ENCODE measurements around the gene KLK12.

Gene KLK12

DNA sequence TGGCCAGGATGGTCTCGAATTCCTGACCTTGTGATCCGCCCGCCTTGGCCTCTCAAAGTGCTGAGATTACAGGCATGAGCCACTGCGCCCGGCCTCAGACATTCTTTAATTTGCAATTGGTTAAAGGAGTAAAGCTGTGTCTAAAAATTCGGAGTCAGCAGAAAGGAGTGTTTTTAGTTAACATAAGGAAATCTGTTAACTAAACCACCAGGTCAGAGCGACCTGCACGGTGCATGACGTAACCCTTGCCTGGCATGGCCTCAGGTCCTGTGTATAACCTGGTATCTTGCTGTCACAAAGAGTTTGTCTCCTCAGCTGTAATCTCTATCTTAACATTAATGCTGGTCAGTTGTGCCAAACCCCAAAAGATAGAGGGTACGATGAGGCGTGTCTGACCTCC is 9.5 kb upstream of the KLK12 start:
- no peak for DNase-seq

DNA sequence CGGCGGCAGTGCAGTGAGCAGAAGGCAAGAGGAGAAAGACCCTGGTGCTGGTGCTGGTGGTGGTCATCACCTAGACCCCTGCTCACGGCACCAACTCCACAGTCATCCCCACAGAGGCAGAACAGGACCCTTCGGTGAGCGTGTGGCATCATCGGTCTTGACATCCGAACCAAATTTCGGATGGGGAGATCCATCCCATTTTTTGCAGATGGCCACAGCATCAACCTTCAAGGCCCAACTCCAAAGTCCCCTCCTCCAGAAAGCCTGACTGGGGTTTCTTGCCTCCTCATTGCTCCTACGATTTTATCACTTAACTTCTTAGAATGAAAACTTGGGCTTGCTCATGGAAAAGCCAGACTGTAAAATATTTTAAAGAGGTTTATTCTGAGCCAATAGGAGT is 8.7 kb upstream of the KLK12 start:
- DNase-seq: no peak

DNA sequence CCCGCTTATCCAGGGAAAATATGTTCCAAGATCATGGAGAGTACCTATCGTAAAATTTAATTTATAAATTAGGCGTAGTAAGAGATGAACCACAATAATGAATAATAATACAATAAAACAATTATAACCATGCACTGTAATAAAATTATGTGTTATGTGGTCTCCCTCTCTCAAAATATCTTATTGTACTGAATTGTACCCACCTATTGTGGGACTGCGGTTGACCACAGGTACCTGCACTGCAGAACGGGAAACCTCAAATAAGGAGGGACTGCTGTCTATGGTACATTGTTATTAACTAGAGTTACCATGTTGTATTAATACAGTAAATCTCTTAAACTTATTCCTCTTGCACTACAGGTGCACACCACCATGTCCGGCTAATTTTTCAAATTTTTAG is 5.3 kb upstream of the KLK12 start:
- no peak for DNase-seq

DNA sequence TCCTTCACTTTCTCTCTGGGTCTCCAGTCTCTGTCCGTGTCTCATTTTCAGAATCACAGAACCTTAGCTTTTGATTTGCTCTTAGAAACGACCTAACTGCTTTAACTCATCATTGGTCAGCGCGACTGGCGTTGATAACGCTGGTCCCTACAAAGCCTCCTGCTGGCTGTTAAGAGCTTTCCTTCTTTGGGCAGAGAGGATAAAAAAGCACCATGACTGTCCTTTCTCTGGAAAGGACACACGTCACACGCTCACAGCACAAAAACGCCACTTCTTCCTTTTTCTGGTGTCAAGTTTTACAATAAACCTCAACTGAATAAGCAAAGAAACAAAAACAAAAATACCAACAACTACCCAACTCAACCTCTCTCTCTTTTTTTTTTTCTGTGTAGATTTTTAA is 1.7 kb upstream of the KLK12 start:
- DNase-seq: no peak

DNA sequence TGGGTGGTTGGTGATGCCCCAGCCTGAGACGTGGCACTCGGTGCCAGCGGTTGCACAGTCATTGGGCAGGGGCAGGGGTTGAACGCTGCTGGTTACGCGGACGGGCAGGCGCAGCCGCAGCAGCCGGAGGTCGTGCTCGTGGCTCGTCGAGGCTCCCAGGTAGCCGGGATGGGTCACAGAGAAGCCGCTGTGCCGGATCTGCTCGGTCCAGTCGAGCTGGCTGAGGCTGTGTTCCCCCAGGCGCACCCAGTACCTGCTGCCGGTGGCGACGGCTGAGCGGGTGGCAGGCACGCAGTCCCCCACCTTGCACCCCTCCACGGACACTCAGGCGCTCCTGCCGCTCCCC is 2.9 kb downstream of the KLK12 start:
- DNase-seq: no peak

DNA sequence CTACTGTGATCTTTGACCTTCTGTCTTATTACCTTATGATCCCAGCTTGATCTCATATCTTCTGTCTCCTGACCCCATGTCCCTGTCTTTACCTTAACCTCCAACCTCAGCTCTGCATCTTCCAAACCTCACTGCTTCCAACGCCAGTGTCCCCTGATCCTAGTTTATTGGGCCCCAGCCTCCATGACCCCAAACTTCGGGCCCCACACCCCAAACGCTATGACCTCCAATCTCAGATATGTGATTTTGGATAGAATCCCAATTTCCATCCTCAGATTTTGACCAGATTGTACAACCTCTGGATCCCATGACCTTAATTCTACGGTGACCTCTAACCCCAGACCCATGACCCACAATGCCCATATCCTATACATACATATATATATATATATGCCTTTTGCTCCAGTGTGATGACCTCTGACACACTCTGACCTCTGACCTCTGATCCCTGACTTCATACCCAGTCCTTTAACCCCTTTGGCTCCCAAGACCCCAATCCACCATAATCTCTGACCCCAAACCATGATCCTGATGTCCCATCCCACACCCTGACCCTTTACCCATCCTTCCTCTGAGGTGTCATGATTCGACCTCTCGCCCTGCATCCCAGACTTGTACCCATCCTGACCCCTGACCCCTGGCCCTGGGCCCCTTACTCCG is 3.5 kb downstream of the KLK12 start:
- no peak for DNase-seq

DNA sequence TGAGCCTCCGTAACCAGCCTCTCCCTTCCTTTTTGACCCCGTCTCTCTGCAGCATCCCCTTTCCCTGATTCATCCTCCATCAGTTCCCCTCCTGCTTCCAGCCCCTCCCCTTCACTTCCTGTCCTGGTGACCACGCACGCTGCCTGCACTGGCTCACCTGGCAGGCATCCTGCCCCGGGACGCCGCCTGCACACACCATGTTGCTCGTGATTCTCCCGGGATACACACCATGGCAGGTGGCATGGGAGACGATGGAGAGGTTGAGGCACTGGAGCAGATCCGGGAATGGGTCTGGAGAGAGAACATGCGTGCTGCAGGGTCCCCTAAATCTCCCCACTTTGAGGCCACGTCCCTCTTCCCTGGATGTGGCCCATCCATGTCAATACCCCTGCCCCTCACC is 4.2 kb downstream of the KLK12 start:
- no peak for DNase-seq

DNA sequence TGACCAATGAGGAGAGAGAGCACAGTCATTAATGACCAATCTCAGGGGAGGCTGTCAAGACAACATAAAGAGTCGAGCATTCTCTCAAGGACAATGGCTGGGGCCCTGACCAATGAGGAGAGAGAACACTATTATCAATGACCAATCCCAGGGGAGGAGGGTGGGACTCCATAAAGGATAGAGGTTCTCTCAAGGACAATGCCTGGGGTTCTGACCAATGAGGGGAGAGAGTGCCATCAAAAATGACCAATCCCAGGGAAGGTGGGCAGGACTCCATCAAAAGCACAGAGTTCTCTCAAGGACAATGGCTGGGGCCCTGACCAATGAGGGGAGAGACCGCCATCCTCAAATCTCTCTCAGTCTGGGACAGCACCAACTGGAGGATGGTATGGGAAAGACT is 5.1 kb downstream of the KLK12 start:
- DNase-seq: peak; percentile 58

DNA sequence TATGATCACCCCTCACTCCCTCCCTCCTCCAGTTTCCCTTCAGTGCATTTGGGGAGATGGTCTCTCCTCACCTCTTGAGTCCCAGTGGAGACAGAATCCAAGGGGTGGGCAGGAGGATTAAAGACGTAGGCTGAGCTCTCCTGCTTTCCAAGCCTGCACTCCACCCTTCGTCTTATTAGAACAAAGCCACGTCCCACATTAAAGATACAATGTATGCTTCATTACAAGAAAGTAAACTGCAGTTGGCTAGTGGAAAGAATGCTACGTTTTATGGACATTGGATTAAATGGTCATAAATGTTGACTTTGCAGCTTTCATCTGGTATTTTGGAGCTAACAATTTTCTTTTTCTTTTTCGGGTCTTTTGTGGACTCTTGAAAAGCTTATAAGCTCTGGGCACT is 6.9 kb downstream of the KLK12 start:
- DNase-seq: no peak

DNA sequence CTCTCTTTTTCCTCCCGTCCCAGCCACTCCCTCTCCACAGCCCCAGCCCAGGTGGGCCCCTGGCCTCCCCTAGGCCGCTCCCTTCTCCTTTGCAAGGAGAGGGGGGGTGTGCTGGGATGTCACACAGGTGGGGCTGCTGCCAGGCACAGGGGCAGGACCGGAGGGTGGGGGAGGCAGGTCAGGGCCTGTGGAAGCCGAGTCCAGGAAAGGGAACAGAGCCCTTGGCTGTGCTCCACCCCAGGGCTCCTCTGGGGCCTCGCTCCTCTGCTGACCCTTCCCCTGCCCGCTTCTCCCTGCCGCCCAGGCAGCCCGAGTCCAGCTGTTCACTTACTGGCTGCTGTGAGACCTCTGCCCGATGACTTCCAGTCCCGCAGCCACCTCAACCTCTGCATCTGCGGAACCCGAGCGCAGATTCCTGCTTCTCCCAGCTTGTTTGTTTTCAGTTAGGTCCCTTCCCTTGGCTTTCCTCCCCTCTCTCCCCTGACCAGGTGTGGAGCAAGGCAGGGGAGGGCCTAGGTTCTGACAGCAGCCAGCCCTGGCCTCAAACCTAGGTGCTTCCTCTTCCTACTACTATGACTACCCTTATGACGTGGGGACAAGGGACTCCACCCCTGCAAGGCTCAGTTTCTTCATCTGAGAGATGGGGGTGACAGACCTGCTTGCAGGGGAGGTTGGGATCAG is 7.5 kb downstream of the KLK12 start:
- no peak for DNase-seq

DNA sequence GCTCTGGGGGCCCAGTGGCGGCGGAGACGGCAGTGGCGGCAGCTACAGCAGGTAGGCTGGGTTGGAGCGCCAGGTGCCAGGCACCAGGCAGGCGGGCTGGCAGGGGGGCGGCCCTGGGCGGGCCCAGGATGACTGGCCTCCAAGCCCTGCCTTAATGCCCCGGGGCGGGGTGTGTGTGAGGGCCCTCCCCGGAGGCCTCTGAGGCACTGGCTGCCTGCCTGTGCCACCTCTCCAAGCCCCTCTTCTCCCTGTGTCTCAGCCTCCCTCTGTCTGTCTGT is 8.3 kb downstream of the KLK12 start, which contains the start of gene KLK11:
TSS of gene KLK11 (minus strand) at position 63 of the 278 bp plus-strand sequence. CDS start 985 bp downstream, outside the sequence.
- DNase-seq: peak; percentile 84

DNA sequence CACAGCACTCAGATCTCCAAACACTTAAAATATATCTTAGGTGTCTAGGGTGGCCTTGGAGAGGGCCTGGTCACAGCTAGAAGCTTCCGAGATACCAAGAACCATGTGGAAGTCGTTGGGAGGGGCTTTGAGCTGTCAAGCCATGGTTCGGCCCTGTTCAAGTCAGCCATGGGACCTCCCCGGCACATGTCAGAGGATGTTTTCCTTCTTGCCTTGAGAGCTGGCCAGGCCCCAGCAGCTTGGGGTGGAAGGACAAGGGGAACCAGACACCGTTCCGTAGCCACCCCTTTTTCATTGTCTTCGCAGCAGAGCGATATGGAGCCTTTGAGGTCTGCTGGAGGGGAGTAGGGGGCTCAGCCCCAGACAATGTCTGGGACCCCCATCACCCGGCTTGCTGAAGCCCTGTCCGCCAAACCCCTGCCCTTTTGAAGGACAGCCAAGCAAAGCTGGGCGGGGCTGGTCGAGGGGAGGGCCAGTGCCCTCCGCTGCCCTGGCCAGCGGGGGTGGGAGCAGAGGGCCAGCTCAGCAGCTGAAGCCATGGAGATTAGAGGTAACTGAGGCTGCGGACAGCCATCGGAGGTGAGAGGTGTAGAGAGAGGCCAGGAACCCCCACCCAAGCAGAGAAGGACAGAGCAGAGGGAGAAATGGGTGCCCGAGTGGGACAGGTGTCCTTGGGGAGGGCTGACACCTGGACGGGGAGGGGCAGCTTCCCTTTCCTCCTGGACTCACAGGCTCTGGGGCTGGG is 8.8 kb downstream of the KLK12 start:
- peak; percentile 23 for DNase-seq

DNA sequence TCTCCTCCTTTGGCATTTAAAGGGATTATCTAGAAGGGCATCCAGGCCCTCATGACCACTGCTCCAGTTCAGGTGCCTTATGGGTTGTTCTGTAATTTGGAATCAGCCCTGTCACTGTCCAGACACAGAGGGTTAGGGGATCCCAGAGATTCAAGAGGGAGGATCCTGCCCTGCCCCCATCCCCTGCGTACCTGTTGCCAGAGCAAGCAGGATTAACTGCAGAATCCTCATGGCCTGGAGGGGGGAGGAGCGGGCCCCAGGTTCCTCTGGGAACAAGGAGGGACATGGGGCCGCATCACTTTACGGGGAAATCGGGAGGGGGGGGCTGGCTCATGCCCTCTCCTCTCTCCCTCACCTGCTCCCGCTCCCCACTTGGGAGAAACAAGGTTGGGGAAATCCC is 9.4 kb downstream of the KLK12 start:
- DNase-seq: no peak

DNA sequence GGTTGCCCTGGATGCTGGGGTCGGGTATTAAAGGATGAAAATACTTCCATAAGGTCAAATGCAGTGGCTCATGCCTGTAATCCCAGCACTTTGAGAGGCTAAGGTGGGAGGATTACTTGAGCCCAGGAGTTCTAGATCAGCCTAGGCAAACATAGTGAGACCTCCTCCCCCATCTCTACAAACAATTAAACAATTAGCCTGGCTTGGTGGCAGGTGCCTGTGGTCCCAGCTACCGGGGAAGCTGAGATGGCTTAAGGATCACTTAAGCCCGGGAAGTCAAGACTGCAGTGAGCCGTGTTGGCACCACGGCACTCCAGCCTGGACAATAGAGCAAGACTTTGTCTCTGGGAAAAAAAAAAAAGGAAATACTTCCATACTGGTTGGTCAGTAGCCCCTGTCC is 9.9 kb downstream of the KLK12 start:
- peak; percentile 53 for DNase-seq

DNA sequence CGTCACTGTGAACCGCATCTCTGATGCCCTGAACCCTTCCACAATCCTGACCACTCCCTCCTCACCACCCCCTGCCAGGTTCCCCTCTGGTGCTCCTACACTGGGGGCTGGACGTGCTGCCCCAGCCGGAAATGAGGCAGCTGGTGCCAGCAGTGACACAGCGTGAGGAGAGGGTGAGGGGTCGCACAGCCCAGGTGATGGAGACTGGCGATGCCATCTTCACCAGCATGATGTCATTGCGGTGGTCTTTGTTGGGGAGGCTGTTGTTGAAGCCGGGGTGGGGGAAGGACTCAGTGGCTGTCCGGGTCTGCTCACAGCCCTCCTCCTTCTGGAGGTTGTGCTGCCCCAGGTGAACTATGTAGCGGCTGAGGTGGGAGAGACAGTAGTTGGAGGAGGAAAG is 10.9 kb downstream of the KLK12 start:
- DNase-seq: no peak

DNA sequence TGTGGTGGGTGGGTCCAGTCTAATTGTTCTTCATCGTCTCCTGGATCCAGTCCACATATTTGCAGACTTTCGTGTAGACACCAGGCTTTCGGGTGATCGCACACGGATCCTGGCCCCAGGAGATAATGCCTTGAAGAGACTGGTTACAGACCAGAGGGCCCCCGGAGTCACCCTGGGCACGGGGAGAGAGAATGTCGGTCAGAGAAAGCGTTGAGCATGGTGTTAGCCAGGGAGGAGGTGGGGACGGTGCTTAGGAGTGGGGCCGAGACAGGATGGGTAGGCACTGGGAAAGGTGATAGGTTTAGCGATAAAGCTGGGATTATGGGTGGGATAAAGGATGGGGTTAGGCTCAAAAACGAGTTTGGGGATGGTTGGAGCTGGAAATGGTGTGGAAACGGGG is 12.3 kb downstream of the KLK12 start:
- DNase-seq: no peak

DNA sequence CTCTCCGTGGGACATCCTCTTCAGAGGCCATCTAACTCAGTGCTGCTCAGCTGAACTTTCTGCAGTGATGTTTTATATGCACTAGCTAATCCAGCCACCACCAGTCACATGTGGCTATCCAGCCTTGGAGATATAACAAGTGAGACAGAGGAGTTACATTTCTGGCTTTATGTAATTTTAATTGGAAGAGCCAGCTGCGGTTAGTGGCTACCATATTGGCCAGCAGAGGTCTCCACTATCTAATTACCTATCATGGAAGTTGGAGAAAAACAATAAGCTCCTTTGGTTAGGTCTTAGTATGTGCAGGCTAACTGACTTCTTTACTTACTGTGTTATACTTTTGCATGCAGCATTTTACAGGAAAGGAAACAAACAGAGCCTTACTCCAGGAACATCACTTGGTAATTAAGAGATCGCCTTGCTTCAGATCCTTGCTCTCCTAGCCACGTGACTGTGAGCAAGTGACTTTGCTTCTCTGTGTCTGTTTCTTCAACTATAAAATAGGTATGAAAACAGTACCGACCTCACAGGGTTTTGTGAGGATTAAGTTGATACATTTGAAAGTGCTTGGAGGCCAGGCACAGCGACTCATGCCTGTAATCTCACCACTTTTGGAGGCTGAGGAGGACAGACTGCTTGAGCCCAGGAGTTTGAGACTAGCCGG is 13.7 kb downstream of the KLK12 start:
- DNase-seq: peak; percentile 46

DNA sequence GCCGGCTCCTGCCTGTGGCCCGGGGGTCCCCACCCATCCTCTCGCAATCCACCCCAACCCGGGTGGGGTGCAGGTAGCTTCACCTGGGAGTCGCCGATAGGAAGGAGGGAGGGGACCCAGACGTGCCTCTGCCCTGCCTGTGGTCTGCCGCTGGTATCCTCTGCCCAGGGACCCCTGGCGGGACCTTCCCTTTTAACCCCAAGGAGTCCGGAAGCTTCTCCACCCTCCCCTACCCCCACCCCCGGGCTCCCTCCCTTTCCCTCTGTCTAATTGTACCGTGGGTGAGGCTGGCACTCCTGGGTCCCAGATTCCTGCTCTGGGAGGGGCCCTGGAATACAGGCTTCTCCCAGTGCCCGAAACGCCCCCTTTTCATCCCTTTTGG is 15.3 kb downstream of the KLK12 start, which contains the start of gene KLK10:
TSS of gene KLK10 (minus strand) at position 166 of the 382 bp plus-strand sequence. CDS start 579 bp downstream, outside the sequence.
- no peak for DNase-seq

DNA sequence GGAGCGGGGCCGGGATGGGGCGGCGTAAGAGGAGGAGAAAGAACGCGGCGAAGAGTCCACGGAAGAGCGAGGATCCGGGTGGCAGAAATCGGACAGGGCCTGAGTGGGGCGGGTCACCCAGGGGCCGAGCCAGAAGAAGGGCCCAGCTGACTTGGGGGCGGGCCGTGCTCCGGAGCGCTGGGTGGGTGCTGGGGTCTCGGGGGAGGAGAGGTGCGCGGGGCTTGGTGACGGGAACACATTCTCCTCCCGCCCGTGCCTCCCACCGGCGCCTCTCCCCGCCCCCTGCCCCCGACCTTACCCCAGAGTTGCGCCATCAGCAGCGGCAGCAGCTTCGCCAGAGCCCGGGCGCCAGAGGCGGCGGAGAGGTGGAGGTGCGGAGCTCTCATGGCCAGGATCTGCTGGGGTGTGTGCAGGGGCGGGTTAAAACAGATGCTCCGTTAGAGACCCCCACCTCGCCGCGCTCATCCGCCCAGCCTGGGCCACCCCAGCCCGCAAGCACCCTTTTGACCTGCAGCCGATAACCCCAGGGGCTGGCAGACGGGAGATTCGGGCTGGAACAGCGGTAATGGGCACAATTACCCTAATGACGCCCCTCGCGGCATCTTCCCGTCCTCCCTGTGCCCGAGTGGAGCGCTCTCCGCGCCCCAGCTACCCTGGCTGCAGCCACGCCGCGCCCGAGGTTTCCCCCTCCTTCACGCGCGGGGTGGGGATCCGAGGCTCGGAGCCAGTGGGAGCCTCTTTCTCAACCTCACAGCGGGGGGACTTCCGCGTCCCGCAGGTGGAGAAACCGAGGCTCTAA is 15.9 kb downstream of the KLK12 start:
- peak; percentile 52 for DNase-seq

DNA sequence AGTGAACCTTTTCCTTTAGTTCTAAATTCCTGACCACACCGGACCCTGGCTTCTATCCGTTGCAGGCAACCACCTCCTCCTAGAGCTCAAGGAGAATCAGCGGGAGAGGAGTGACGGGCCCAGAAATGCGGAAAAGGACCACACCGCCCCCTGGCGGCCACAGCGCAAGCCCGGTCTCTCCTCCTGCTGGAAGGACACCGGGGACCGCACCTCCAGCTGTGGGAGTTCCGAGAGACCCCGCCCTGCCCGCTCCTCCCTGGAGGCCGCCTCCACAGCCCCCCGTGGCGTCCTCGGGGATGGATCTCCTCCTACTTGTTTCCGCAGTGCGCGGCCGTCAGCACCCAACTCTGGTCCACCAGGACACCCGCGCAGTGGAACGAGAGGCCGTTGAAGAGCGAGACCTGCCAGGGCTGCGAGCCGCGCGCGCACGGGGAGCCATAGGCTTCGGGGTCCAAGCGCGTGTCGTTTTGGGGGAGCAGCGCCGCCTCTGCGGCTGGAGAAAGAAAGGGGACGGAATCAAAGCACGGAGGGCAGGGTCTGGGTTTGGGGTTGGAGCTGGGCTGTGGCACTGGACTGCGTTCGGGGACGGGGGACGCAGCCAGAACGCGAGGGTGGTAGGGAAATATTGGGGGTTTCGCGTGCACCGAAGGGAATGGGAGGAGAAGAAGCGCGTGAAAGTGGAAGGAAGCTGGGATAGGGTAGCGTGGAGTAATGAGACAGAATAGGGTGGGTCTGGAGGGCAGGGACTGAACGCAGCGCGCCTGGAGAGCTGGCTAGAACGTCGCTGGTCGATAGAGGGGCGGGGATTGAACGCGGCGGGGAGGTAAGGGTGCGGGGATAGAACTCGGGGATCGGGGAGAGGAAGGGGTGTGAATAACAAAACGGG is 17.8 kb downstream of the KLK12 start:
- peak; percentile 76 for DNase-seq

DNA sequence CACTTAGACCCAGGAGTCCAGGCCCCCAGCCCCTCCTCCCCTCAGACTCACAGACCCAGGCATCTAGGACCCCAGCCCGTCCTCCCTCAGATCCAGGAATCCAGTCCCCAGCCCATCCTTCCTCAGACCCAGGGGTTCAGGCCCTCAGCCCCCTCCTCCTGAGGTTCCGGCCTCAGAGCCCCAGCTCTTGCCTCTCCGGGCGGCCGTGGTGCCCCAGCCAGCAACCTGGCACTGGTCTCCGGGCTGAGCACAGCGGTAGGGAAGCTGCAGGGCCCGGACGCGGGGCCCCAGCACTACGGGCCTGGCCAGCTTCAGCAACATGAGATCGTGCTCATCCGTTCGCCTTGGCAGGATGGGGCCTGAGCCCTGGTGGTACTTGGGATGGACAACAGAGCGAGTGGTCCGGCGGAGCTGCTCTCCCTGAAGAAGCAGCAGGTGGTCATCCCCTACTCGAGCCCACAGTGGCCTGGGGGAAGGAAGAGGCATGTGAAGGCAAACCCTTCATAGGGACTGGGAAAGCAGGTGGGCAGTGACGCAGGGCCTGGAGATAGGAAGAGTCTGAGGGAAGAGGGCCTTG is 19.0 kb downstream of the KLK12 start:
- no peak for DNase-seq

DNA sequence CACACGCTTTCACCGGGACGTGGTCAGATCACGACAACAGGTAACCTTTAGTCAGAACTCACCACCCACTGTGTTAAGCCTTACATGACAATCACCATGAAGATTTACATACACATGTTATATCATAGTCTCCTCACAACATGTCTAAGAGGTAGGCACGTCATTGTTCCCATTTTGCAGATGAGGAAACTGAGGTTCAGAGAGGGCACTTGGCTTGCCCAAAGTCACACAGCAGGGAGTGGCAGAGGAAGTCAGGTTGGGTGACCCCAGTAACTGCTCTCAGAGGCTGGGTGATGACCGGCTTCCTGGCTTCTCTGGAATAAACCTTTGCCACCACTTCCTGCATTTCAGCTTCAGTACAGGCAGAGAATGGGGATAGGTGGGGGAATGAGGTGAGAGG is 20.6 kb downstream of the KLK12 start:
- DNase-seq: no peak

Measured in NCI-H1436 (cell line).